A673 (cell line): ENCODE results near the gene OLIG1.

Experiments used
- EZH2 ChIP-seq: fragments of 200-600 bp; sonication (generic); IDR thresholded peaks from 2 replicates; pipeline ENCODE4 v1.6.1; 2017; ENCODE audit warnings: borderline replicate concordance, low read depth, mild to moderate bottlenecking, mixed read lengths, antibody characterized with exemption, low read length; ENCODE audit not compliant: poor library complexity, severe bottlenecking
- TF ChIP-seq, protein P1 (sequence below): fragments of 300-800, 200-600 bp; sonication (generic); conservative IDR thresholded peaks from 2 replicates; pipeline ENCODE4 v1.5.1; 2017; ENCODE audit warnings: low read depth, mild to moderate bottlenecking, antibody characterized with exemption, low read length, moderate library complexity, mixed read lengths

DNA sequence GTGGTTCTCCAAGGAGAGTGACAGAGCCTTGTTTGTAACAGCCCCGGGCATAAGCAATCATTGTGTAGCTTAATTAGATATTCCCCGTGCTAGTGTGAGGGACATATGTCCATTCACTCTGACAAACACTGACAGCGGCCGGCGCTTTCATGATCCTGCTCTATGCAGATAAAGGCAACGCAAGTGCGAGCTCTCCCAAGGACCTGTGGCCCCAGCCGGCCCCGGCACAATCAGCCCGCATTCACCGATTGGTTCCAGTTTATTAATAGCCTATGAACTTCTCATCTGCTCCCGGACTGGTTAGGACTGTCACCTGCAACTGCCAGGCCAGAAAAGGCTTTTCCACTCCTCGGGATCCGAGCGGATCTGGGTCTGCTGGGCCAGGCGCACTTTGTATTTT, 18.0 kb upstream of the OLIG1 start:
- TF ChIP-seq, protein P1, sequence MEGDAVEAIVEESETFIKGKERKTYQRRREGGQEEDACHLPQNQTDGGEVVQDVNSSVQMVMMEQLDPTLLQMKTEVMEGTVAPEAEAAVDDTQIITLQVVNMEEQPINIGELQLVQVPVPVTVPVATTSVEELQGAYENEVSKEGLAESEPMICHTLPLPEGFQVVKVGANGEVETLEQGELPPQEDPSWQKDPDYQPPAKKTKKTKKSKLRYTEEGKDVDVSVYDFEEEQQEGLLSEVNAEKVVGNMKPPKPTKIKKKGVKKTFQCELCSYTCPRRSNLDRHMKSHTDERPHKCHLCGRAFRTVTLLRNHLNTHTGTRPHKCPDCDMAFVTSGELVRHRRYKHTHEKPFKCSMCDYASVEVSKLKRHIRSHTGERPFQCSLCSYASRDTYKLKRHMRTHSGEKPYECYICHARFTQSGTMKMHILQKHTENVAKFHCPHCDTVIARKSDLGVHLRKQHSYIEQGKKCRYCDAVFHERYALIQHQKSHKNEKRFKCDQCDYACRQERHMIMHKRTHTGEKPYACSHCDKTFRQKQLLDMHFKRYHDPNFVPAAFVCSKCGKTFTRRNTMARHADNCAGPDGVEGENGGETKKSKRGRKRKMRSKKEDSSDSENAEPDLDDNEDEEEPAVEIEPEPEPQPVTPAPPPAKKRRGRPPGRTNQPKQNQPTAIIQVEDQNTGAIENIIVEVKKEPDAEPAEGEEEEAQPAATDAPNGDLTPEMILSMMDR, result no peak
- no peak for TF ChIP-seq EZH2
